Progenitor cell of endocrine pancreas (in vitro differentiated cells): ENCODE data around the gene STT3B. TPM values are rescaled to one million over a fixed set of nuclear protein-coding genes. Genes with fewer than 3 reads are reported as not detected.
A peak's percentile ranks its signal among the peaks of the same experiment; 100 is the strongest.

Experiments
- DNase-seq: peaks from one replicate; pipeline ENCODE4 v3.0.0; 2021; ENCODE audit warnings: low spot score; ENCODE audit not compliant: unreplicated experiment
- H3K27ac Mint-ChIP-seq: 2 replicates; pipeline ENCODE4 v1.8.0; 2021; ENCODE audit warnings: mild to moderate bottlenecking, moderate library complexity, mixed read lengths
- H3K27me3 Mint-ChIP-seq: 2 replicates; pipeline ENCODE4 v1.8.0; 2021; ENCODE audit warnings: mixed read lengths
- H3K36me3 Mint-ChIP-seq: 2 replicates; pipeline ENCODE4 v1.8.0; 2022; ENCODE audit warnings: mixed read lengths; ENCODE audit not compliant: insufficient read depth
- H3K4me1 Mint-ChIP-seq: 2 replicates; pipeline ENCODE4 v1.8.0; 2021; ENCODE audit warnings: low read depth, mixed read lengths
- H3K4me3 Mint-ChIP-seq: 2 replicates; pipeline ENCODE4 v1.8.0; 2021; ENCODE audit warnings: low read depth, mild to moderate bottlenecking, moderate library complexity, mixed read lengths
- H3K9me3 Mint-ChIP-seq: 2 replicates; pipeline ENCODE4 v1.8.0; 2021; ENCODE audit warnings: low read depth, mixed read lengths
- total RNA-seq: library from RNA; stranded (reverse); gene quantifications from 2 replicates; pipeline ENCODE4 v1.2.1, GENCODE V29; 2021
- TF ChIP-seq, protein P1 (sequence below): fragments of 200-600 bp; sonication (generic); IDR thresholded peaks from one replicate; pipeline ENCODE4 v1.5.0; 2021; ENCODE audit warnings: antibody characterized with exemption, mild to moderate bottlenecking; ENCODE audit not compliant: unreplicated experiment

The STT3B gene
- total RNA-seq, 1 donor from 2014 or later: 154 TPM

DNA sequence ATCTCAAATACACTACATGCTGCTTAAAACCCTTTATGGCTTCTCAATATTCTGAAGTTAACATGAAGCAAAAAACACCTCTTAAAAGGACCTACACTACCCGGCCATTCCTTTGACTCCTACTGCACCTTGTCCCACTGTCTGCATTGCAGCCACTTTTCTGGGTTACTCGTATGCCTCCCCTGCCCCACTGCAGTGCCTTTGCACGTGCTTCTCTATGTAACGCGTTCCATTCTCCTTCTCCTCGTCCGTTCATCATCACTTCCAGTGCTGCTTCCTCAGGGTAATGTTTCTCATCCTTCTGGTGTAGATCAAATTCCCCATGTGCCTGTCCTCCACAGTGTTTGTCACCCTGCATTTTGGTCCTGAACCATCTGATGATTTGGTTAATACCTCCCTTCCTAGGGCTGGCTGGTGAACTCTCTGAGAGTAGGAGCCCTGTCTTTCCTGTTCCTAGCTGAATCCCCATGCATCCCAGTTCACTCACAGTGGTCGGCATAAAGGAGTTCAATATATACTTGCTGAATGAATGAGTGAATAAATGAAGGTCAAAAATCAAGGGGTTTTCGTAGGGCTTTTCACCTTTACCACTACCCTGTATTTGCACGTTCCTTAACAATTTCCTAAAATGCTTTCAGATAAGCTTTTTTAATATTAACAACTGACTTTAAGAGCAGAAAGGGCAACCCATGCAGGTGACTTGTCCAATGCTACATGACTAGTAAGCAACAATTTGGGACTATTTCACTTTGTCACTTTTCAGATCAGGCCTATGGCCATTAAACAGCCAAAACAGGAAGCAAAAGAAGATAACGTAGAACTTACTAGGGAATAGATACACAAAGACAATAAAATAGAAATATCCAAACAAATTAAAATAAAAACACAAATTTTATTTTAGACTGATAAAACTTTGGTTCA lies 2.4 kb upstream of the STT3B start:
- DNase-seq: no peak
- H3K4me1 Mint-ChIP-seq: peaks cover 11% of the 10 kb centered on the region
- no peak overlapping the region for H3K4me3 Mint-ChIP-seq
- TF ChIP-seq, protein P1, sequence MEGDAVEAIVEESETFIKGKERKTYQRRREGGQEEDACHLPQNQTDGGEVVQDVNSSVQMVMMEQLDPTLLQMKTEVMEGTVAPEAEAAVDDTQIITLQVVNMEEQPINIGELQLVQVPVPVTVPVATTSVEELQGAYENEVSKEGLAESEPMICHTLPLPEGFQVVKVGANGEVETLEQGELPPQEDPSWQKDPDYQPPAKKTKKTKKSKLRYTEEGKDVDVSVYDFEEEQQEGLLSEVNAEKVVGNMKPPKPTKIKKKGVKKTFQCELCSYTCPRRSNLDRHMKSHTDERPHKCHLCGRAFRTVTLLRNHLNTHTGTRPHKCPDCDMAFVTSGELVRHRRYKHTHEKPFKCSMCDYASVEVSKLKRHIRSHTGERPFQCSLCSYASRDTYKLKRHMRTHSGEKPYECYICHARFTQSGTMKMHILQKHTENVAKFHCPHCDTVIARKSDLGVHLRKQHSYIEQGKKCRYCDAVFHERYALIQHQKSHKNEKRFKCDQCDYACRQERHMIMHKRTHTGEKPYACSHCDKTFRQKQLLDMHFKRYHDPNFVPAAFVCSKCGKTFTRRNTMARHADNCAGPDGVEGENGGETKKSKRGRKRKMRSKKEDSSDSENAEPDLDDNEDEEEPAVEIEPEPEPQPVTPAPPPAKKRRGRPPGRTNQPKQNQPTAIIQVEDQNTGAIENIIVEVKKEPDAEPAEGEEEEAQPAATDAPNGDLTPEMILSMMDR: no peak
- no peaks in the 10 kb centered on the region for H3K36me3 Mint-ChIP-seq
- H3K27me3 Mint-ChIP-seq: no peaks in the 10 kb centered on the region
- no peak overlapping the region for H3K27ac Mint-ChIP-seq
- no peaks in the 10 kb centered on the region for H3K9me3 Mint-ChIP-seq

DNA sequence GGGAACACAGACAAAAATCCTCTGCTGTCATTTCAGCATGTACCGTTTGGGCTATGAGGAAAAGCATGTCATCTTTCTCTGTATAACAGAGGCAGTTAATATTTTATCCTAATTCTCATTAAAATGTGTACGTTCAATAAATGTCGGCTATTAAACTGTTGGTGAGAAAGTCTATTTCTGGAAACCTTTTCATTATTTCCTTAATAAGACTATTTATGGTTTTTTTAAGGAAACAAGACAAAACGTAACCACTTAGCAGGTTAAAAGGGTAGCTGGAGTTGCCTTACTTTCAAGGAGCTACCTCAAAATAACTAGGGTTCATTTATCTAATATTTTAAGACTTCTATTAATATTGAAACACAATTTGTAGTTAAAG lies 1.8 kb upstream of the STT3B start:
- H3K27me3 Mint-ChIP-seq: no peaks in the 10 kb centered on the region
- no peak overlapping the region for H3K4me3 Mint-ChIP-seq
- TF ChIP-seq, protein P1: no peak
- no peak for DNase-seq
- H3K9me3 Mint-ChIP-seq: no peaks in the 10 kb centered on the region
- peaks cover under 1% of the 10 kb centered on the region for H3K36me3 Mint-ChIP-seq
- peaks cover 13% of the 10 kb centered on the region for H3K4me1 Mint-ChIP-seq
- no peak overlapping the region for H3K27ac Mint-ChIP-seq

DNA sequence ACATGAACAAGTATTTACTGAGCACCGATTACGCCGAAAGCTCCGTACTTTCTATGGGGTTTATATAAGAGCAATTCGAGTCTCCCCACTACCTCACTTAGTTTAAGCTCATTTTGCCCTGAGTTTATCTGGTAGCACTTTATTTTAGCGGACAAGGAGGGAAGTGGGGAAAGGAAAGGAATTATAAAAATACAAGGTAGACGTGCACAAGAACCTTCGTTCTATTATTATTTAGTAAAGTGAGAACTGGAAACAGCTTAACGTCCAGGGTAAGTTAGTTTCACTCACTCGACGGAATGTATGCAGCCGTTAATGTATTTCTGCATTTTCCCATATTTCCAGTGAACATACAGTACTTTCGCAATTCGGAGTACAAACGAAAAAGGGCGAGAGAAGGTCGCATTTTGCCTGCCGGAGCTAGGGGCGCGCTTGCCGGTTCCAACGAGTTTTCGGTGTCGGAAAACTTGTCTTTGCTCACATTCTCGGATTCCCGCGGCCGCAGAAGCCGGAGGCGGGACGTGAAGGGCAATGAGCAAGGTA lies 1.2 kb upstream of the STT3B start:
- Mint-ChIP-seq H3K27ac (peak overlapping the region; percentile 100), H3K4me3 (no peak overlapping the region), H3K36me3 (peaks cover 2% of the 10 kb centered on the region), H3K9me3 (no peaks in the 10 kb centered on the region), H3K27me3 (no peaks in the 10 kb centered on the region), H3K4me1 (peaks cover 18% of the 10 kb centered on the region)
- TF ChIP-seq, protein P1: peak; percentile 37
- DNase-seq: no peak

DNA sequence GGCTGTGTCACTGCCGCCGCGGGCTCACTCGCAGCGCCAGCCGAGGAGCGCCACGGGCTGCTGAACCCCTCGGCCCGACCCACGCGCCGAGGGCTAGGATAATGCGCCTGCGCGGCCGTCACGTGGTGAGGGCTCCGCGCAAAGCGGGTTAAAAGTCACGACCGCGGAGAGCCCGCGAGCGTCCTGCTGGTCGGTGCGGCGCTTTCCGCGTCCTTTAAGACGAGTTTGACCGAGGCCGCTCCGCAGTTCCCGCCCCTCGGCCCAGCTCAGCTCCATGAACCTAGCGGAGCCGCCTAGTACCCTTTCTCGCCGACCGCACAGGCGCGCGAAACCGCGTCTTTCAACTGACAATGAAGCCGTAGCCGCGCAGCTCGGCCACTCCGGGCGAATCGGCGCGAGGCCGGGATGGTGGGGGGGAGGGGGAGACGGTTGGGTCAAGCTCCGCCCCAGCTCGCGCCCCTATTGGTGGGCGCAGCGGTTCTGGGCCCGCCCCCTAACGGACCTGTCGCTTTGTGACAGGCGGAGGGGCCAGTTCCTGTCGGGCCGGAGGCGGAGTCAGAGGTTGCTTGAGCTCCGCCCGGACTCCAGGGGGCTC lies 636 bp upstream of the STT3B start:
- DNase-seq: peak; percentile 98
- peaks cover 23% of the 10 kb centered on the region for H3K4me1 Mint-ChIP-seq
- TF ChIP-seq, protein P1: peak; percentile 4
- H3K36me3 Mint-ChIP-seq: peaks cover 2% of the 10 kb centered on the region
- peak overlapping the region; percentile 100 for H3K27ac Mint-ChIP-seq
- H3K27me3 Mint-ChIP-seq: no peaks in the 10 kb centered on the region
- no peaks in the 10 kb centered on the region for H3K9me3 Mint-ChIP-seq
- no peak overlapping the region for H3K4me3 Mint-ChIP-seq

DNA sequence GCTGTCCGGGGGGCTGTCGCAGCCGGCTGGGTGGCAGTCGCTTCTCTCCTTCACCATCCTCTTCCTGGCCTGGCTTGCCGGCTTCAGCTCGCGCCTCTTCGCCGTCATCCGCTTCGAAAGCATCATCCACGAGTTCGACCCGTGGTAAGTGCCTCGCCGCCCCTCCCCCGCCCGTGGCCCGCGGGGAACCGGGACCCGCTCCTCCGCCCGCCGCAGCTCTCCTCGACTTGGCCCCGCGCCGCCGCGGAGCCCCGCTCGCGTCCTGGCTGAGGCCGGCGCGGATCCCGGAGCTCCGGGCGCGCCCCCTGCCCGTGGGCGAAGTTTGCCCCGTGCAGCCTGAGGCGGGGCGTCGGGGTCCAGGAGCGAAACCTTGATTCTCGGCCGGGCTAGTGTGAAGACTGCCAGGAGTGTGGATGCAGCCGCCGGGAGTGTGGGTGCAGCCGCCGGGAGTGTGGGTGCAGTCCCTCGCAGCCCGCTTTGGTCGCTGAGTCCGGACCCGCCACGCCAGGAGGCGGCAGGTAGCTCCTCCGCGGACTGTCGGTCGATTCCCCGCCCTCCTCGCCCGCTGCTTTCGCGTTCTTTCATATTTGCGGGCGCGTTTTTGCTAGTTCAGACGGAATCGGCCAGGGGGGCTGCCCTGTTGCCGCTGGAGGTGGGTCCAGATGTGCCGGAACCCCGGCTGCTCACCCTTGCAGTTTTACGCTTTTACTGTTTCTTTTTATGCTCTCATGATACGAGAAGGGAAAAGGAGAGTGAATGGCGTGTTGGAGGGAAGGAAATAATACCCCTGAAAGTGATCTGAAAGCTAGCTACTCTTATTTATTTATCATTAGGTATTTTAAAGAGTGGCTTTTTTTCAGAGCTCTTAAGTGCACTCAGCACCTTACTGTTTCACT lies 692 bp downstream of the STT3B start:
- DNase-seq: peak; percentile 46
- peaks cover 2% of the 10 kb centered on the region for H3K36me3 Mint-ChIP-seq
- H3K27ac Mint-ChIP-seq: peak overlapping the region; percentile 95
- H3K4me3 Mint-ChIP-seq: no peak overlapping the region
- peaks cover 36% of the 10 kb centered on the region for H3K4me1 Mint-ChIP-seq
- H3K9me3 Mint-ChIP-seq: no peaks in the 10 kb centered on the region
- H3K27me3 Mint-ChIP-seq: no peaks in the 10 kb centered on the region
- TF ChIP-seq, protein P1: peak; percentile 45
